AG09319 (cell line): ENCODE data around the gene HSPB2.
"Not testable (repeated sequence)": the region's sequence is repeated elsewhere in the genome, so short reads cannot be mapped to it uniquely, and the experiment has no call there.

Source experiments
- DNase-seq: peaks from one replicate; pipeline ENCODE4 v3.0.0-alpha.2; 2010; ENCODE audit warnings: low read depth; ENCODE audit errors: extremely low read depth
- TF ChIP-seq, protein P1 (sequence below): IDR thresholded peaks from 2 replicates; pipeline ENCODE4 v1.5.1; 2011; ENCODE audit warnings: low read depth, mild to moderate bottlenecking, inconsistent platforms, low read length, moderate library complexity

The HSPB2 gene

DNA sequence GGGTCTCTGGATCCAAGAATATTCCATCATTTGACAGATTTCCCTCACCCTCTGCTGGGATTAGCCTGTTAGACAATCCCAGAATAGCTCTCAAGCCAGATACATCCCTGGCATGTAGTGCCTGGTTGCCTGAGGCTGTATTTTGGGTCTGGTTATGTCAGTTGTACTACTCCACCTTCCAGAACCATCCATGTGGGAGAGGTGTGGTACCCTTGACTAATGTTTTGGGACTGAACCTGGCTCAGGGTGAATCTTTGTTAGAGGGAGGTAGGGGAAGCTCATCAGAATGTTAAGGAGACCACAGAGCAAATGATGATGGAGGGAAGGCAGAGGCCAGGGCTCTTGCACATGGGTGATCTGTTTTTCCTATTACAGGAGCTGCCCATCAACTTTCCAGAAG is 11.4 kb downstream of the HSPB2 start:
- TF ChIP-seq, protein P1, sequence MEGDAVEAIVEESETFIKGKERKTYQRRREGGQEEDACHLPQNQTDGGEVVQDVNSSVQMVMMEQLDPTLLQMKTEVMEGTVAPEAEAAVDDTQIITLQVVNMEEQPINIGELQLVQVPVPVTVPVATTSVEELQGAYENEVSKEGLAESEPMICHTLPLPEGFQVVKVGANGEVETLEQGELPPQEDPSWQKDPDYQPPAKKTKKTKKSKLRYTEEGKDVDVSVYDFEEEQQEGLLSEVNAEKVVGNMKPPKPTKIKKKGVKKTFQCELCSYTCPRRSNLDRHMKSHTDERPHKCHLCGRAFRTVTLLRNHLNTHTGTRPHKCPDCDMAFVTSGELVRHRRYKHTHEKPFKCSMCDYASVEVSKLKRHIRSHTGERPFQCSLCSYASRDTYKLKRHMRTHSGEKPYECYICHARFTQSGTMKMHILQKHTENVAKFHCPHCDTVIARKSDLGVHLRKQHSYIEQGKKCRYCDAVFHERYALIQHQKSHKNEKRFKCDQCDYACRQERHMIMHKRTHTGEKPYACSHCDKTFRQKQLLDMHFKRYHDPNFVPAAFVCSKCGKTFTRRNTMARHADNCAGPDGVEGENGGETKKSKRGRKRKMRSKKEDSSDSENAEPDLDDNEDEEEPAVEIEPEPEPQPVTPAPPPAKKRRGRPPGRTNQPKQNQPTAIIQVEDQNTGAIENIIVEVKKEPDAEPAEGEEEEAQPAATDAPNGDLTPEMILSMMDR, result no peak

DNA sequence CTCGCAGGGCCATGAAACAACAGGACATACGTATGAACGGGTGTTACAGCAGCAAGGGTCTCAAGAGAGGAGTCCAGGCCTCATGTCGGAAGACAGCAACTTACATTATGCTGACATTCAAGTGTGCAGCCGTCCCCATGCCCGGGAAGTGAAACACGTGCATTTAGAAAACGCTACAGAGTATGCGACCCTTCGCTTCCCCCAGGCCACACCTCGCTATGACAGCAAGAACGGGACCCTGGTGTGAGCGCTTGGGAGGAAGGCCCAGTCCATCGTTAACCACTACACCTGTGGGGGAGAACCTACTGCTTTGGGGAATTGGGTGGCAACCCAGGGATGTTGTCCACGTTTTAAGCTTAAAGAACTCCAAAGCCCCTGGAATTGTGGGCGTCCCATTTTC is 13.4 kb downstream of the HSPB2 start:
- TF ChIP-seq, protein P1, result no peak
- DNase-seq, result no peak

More for the DNA sequence above, 11.4 kb downstream of the HSPB2 start:
- DNase-seq, result no peak

- TF ChIP-seq, protein P1, result no peak; the same call in 1 of the 2 replicates
- DNase-seq, result peak; percentile 94
Observed at GRCh38 chr11:111926505-111927391, 14.2 kb downstream of the HSPB2 start.

- DNase-seq, result no peak
- TF ChIP-seq, protein P1, result no peak
Observed at GRCh38 chr11:111930472-111930871, 17.9 kb downstream of the HSPB2 start.

DNA sequence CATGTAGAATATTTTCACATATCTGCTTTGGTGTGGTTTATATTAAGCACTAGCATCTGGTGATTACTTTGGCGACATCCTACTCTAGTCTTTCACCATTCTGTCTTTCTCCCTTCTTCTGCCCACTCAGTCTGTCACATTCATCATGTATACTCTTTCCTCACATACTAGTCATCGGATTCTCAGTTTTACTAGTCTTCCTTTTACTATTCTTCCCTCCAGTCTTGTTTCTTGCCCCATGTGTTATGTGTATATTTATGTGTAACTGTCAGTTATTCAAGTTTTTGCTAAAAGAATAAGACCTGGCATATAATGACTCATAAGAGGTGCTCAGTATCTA is 20.0 kb downstream of the HSPB2 start:
- no peak for DNase-seq
- TF ChIP-seq, protein P1, result no peak

GRCh38 chr11:111933176-111933575 is 20.6 kb downstream of the HSPB2 start:
- not testable (repeated sequence) for DNase-seq

DNA sequence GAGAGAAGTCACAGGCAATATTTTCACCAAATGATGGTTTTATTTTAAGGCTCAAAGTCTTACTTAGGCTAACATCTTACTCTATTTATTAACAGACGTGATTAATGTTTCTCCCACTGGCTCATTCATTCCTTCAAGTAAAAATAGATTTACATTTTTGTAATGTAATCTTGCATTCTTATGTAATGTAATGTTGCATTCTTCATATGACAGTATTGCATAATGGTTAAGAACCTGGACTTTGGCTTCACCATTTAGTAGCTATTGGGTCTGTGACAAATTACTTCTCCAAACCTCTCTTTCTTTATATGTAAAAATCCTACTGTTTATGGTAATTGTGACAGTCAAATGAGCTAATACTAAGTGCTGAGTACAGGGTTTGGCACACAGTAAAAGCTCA is 21.3 kb downstream of the HSPB2 start:
- TF ChIP-seq, protein P1, result no peak
- DNase-seq, result no peak

GRCh38 chr11:111934306-111934705 is 21.8 kb downstream of the HSPB2 start:
- no peak for DNase-seq
- TF ChIP-seq, protein P1, result no peak
